Hepatic stellate cell (primary cell): ENCODE measurements around the gene ARL9.

Experiments
- DNase-seq: peaks from one replicate; pipeline ENCODE4 v3.0.0; 2011; ENCODE audit warnings: low spot score

ARL9 gene

GRCh38 chr4:56505269-56506130, at the start of gene ARL9:
TSS of gene ARL9 (plus strand) at chr4:56505791. CDS start at chr4:56505863, 72 bp downstream.
- DNase-seq, result peak; percentile 48

GRCh38 chr4:56460085-56460484, 45.5 kb upstream of the ARL9 start:
- DNase-seq, result no peak

- no peak for DNase-seq
Observed at GRCh38 chr4:56462157-56462556, 43.4 kb upstream of the ARL9 start.

GRCh38 chr4:56463711-56464110, 41.9 kb upstream of the ARL9 start:
- DNase-seq, result no peak

- DNase-seq, result no peak
Observed at GRCh38 chr4:56464581-56464980, 41.0 kb upstream of the ARL9 start.

GRCh38 chr4:56465599-56466295, 39.8 kb upstream of the ARL9 start:
- DNase-seq, result peak; percentile 3

GRCh38 chr4:56466296-56466761, 39.3 kb upstream of the ARL9 start:
- DNase-seq, result peak; percentile 69

- peak; percentile 14 for DNase-seq
Observed at GRCh38 chr4:56466910-56467283, 38.7 kb upstream of the ARL9 start.

- peak; percentile 89 for DNase-seq
Observed at GRCh38 chr4:56467284-56468096, 38.1 kb upstream of the ARL9 start, which contains the start of gene SRP72. TSS of gene SRP72 (plus strand) at chr4:56467617. CDS start at chr4:56467636, 19 bp downstream.

GRCh38 chr4:56468097-56468422, 37.5 kb upstream of the ARL9 start:
- no peak for DNase-seq

- no peak for DNase-seq
Observed at GRCh38 chr4:56469489-56470210, 35.9 kb upstream of the ARL9 start.

- no peak for DNase-seq
Observed at GRCh38 chr4:56475917-56476316, 29.7 kb upstream of the ARL9 start.

- DNase-seq, result no peak
Observed at GRCh38 chr4:56477192-56477702, 28.3 kb upstream of the ARL9 start.

GRCh38 chr4:56480691-56481090, 24.9 kb upstream of the ARL9 start:
- DNase-seq, result no peak

GRCh38 chr4:56496241-56496640, 9.3 kb upstream of the ARL9 start:
- no peak for DNase-seq

GRCh38 chr4:56511098-56511497, 5.5 kb downstream of the ARL9 start:
- DNase-seq, result no peak

GRCh38 chr4:56512166-56512565, 6.6 kb downstream of the ARL9 start:
- DNase-seq, result peak; percentile 8

- DNase-seq, result no peak
Observed at GRCh38 chr4:56513517-56513916, 7.9 kb downstream of the ARL9 start.

GRCh38 chr4:56530269-56531148, 24.9 kb downstream of the ARL9 start:
- DNase-seq, result peak; percentile 70

GRCh38 chr4:56531149-56531770, 25.7 kb downstream of the ARL9 start:
- no peak for DNase-seq
